GM12891 (cell line): ENCODE data around the gene SPRED3.

Source experiments
- PAX5 ChIP-seq: IDR thresholded peaks from 2 replicates; pipeline ENCODE4 v1.6.1; 2011; ENCODE audit warnings: low read length, moderate library complexity, mild to moderate bottlenecking; ENCODE audit not compliant: insufficient read depth, severe bottlenecking
- POLR2A ChIP-seq: IDR thresholded peaks from 2 replicates; pipeline ENCODE4 v1.6.1; 2011; ENCODE audit warnings: low read depth, low read length, control low read depth
- POLR2AphosphoS5 ChIP-seq: IDR thresholded peaks from 2 replicates; pipeline ENCODE4 v1.6.1; 2011; ENCODE audit warnings: low read depth, low read length, control low read depth
- POU2F2 ChIP-seq: IDR thresholded peaks from 2 replicates; pipeline ENCODE4 v1.6.1; 2011; ENCODE audit warnings: low read depth, mild to moderate bottlenecking, control low read depth, low read length, moderate library complexity
- SPI1 ChIP-seq: IDR thresholded peaks from 2 replicates; pipeline ENCODE4 v1.6.1; 2011; ENCODE audit warnings: low read depth, low read length, control low read depth
- TAF1 ChIP-seq: IDR thresholded peaks from 2 replicates; pipeline ENCODE4 v1.6.1; 2011; ENCODE audit warnings: low read depth, low read length, control low read depth

GRCh38 chr19:38422438-38422837 lies 33.9 kb downstream of the SPRED3 start:
- no peak for TF ChIP-seq POLR2A
- TF ChIP-seq TAF1, result no peak
- no peak for TF ChIP-seq POLR2AphosphoS5
- TF ChIP-seq SPI1, result no peak
- no peak for TF ChIP-seq POU2F2
- TF ChIP-seq PAX5, result no peak
